ENCODE results near the gene PLIN3.
"Not testable (repeated sequence)": the region's sequence is repeated elsewhere in the genome, so short reads cannot be mapped to it uniquely, and the experiment has no call there.

Gene PLIN3

GRCh38 chr19:4845975-4846374 is 21.5 kb downstream of the PLIN3 start:
- not testable (repeated sequence) for FAIRE-seq

DNA sequence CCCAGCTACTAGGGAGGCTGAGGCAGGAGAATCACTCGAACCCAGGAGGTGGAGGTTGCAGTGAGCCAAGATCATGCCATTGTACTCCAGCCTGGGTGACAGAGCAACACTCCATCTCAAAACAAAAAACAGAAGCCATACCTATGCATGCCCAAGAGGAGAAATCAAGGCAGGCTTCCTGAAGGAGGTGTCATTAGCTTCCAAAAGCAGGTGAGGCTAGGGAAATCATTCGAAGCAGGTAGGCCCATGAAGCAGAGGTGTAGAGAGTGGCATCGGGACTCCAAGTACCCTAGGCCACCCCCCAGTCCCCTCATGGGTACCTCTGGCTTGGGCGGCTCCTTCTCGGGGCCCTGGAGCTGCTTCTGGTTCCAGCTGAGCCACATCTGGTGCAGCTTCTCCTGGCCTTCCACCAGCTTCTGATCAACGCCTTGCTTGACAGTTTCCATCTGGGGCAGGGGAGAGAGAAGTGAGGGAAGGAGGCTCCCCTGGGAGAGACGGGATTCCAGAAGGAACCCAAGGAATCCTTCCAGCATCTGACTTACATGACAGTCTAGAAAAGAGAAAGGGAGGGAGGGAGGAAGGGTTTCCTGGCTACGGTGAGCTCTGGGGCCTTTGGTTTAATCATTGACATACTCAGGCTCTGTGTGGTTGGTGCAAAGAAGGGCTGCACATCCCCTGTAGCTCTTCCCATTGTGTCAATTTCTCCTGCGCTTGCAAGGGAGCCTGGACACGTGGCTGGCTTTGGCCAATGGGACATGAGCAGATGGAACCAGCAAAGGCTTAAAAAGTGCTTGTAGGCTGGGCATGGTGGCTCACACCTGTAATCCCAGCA is 22.9 kb downstream of the PLIN3 start:
- FAIRE-seq, result no peak

DNA sequence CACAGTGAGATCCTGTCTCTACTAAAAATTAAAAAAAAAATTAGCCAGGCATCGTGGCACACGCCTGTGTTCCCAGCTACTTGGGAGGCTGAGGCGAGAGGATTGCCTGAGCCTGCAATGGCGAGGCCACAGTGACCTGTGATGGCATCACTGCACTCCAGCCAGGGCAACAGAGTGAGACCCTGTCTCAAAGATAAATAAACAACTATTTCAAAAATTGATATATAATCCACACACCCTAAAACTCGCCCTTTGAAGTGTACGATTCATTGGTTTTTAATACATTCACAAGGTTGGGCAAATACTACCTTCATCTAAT is 23.9 kb downstream of the PLIN3 start:
- no peak for FAIRE-seq

- FAIRE-seq, result no peak
Measured at GRCh38 chr19:4839192-4839591, 28.3 kb downstream of the PLIN3 start.

GRCh38 chr19:4832776-4833175 is 34.7 kb downstream of the PLIN3 start:
- FAIRE-seq, result no peak

GRCh38 chr19:4831979-4832340 is 35.5 kb downstream of the PLIN3 start:
- not testable (repeated sequence) for FAIRE-seq

DNA sequence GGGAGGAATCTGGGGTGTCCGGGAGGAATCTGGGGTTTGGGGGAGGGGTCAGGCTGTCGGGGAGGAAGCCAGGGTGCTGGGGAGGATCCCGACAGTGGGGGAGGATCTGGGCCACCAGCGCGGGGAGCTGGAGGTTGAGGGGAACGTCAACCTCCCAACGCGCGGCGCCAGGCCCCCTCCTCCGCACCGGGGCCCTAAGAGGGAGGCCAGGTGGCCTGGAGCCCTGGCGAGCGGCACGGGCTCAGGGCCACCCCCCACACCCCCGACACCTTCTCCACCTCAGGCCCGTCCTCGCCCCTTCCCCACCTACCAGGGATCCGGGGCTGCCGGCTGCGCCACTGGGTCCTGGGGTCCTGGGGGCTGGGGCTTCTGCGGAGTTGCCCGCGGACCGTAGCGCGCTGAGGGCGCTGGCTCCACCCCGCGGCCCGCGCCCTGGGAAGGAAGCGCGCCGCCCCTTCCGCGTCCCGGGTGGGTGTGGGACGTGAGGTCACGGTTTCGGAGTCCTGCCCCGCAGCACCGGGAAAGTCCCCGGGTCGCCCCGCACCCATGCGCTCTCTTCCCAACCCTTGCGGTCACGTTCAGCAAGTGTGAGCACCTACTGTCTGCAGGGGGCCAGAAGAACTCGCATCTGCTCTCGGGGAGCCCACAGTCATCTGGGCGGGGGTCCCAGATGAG is 36.0 kb downstream of the PLIN3 start, which contains the start of gene TICAM1:
TSS of gene TICAM1 (minus strand) at position 409 of the 675 bp plus-strand sequence. CDS start 13,335 bp downstream, outside the sequence.
- FAIRE-seq, result no peak

GRCh38 chr19:4830768-4831265 is 36.6 kb downstream of the PLIN3 start:
- no peak for FAIRE-seq

DNA sequence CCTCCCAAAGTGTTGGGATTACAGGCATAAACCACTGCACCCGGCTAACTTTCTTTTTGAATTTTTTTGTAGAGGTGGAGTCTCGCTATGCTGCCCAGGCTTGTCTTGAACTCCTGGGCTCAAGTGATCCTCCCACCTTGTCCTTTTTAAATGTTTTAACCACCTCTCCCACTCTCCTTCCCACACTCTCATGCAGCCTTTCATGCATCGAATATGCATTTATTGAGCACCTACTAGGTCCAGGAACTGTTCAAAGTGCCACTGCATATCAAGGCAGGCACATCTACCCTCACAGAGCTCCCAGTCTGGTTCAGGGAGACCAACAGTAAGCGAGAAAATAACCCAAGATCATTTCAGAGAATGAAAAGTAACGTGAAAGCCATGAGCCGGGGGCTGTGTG is 37.1 kb downstream of the PLIN3 start:
- no peak for FAIRE-seq

DNA sequence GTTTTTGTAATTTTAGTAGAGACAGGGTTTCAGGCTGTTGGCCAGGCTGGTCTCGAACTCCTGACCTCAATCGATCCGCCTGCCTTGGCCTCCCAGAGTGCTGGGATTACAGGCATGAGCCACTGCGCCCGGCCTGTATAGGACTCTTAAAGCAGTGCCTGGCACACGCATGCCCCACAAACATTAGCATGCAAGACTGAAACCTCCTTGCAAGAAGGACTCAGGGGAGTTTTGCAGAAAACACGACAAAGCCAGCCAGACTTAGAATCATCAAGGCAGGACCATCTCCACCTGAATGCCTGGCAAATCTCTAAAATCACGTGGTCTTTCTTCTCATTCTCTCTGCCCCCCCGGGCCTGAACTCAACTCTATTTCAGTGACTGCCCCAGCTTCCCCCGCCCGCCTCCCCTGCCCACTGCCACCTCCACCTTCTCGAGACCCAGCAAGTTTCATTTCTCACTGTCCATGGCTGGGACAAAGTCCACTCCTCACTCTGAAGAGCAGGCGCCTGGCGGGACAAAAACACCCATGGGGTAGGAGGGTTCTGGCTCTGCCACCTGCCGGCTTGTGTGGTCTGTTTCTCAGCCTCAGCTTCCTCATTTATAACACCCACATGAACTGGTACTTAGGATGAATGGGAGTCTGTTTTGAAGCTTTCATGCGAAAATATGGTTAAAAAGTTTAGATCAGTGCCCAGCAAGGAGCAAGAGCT is 38.3 kb downstream of the PLIN3 start:
- FAIRE-seq, result no peak

- no peak for FAIRE-seq
Measured at GRCh38 chr19:4823577-4823976, 43.9 kb downstream of the PLIN3 start.

GRCh38 chr19:4822354-4822753 is 45.1 kb downstream of the PLIN3 start:
- not testable (repeated sequence) for FAIRE-seq

DNA sequence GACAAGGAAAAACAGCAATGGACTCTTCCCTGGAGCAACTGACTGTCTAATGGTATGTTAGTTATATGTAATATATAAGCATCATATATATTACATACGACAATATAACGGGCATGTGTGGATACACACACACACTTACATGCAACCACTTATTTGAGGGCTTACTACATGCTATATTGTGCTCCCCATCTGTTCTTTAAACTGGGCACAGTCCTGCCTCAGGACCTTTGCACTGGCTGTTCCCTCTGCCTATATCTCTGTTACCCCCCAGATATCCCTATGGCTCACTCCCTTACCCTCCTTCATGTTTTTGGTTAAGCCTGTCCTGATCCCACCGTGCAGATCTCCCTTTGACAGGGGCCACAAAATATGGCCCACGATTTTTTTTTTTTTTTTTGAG is 46.2 kb downstream of the PLIN3 start:
- no peak for FAIRE-seq

- no peak for FAIRE-seq
Measured at GRCh38 chr19:4817467-4818277, 49.8 kb downstream of the PLIN3 start.

DNA sequence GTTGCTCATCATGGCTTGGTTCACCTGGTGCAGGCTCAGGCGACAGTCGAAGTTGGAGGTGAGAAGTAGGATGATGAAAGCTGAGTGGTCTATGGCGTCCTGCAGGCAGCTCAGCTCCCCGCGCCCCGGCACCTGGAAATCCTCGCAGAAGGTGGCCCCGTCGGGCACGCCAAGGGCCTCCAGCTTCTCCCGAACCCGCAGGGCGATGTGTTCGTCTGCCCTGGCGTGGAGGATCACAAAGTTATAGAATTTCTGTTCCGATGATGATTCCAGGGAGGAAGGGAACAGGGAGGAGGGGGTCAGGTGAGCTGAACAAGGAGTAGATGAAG is 50.6 kb downstream of the PLIN3 start:
- FAIRE-seq, result no peak

DNA sequence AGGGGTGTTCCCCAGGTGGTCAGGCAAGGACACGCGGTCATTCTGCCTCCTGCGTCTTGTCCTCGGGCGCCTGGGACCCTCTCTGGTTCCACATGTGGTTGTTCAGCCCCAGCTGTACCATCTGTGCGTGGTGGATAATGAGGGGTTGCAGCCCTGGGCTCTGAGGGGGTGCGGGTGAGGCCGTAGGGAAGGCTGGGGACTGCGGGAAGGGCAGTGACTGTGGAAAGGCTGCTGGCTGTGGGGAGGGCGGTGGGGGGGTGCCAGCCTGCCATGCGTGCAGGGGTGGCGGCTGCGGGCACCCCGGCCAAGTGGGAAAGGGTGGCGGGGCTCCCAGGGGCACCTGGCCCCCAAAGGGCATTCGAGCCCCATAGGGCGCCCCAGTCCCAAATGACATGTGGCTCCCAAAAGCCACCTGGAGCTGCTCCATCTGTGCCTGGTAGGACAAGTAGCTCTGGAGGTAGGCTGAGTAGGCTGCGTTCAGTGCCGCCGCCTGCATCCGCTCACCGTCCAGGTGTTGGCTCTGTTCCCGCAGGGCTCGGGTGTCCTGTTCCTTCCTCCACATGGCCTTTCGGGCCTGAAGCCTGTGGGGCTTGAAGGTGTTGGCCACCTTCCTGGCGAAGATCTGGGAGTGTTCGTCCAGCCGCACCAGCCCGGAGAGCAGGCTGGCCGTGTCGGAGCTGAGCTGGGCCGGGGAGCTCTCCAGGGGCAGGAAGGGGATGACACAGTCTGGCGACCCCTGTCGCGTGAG is 51.1 kb downstream of the PLIN3 start:
- FAIRE-seq, result no peak

DNA sequence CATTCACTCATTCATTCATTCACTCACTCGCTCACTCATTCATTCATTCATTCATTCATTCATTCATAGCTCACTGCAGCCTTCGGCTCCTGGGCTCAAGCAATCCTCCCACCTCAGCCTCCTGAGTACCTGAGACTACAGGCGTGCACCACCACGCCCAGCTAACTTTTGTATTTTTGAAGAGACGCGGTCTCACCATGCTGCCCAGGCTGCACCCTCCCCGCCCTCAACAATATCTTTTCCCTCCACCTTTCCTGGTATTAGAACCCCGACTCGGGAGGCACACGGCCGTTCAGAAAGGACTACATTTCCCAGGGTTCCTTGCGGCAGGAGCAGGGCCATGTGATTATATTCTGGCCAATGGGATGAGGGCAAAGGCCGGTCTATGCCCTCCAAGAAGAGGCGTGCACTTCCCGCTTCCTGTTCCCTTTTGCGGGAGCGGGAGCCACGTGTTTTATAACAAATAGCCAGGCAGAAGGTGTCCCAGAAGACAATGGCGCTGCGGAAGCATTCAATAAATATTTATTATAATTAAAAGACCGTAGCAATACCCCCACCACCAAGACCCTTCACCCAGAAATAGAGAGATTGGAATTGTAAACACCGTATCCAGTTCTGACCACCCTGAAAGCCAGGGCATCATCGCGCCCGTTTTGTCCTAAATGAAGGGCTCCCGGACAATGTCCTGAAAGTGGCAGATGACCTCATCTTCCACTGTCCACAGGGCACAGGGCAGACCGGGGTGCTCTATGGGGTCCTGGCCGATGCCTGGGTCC is 51.9 kb downstream of the PLIN3 start:
- FAIRE-seq, result peak; percentile 97

DNA sequence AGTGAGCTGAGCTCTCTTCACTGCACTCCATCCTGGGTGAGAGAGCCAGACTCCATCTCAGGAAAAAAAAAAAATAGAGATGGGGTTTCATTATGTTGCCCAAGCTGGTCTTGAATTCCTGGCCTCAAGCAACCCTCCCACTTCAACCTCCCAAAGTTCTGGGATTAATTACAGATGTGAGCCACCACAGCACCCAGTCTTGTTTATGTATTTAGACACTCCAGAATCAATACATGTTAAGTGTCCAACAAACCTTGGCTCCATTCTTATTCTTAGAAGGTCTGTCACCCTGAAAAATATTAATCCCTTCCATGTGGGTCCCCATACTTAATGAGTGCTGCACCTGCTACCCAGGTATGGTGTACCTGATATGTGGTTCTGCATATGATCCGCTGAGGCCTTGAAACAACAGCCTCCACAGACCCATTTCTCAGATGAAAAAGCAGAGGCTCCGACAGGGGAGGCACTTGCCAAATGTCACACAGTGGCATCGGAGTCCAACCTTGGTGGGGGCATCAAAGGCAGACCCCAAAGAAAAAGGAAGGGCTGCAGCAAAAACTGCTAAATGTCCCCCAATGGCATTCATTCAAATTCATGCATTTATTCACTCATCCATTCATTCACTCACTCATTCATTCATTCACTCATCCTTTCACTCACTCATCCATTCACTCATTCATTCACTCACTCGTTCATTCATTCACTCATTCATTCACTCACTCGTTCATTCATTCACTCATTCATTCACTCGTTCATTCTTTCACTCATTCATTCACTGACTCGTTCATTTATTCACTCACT is 52.6 kb downstream of the PLIN3 start:
- FAIRE-seq, result no peak

DNA sequence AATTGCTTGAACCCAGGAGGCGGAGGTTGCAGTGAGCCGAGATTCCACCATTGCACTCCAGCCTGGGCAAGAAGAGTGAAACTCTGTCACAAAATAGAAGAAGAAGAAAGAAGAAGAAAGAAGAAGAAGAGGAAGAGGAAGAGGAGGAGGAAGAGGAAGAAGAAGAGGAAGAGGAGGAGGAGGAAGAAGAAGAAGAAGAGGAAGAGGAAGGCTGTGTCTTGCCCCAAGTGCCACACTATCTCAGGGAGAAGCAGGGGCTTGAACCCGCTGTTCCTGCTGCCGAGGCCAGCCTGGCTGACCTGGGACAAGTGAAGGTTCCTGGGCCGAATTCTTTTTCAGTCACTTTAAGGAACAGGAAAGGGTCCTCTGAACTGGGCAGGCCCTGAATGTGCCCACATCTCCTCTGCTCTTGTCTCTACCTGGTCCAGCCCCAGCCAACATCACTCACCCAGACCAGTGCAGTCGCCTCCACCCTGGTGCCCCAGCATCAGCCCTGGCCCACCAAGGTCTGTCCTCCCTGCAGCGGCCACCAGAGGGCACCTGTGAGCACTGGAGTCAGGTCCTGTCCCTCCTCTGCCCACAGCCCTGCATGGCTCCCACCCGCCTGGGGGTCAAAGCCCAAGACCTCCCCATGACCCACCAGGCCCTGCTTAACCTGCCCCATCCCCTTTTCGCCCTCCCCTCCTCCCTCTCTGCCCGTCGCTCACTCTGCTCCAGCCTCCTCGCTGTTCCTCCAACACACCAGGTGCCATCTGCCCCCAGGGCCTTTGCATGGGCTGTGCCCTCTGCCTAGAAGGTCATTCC is 55.9 kb downstream of the PLIN3 start:
- FAIRE-seq, result no peak

GRCh38 chr19:4807188-4807587 is 60.3 kb downstream of the PLIN3 start:
- FAIRE-seq, result no peak
